HT-29 (cell line): ENCODE measurements around the gene TCFL5. TPM values are rescaled to one million over a fixed set of nuclear protein-coding genes. Genes with fewer than 3 reads are reported as not detected.

ENCODE experiments used
- DNase-seq: peaks from one replicate; pipeline ENCODE4 v3.0.0-alpha.2; 2015; ENCODE audit warnings: low spot score
- total RNA-seq: library from RNA; depleted of rRNA; stranded (reverse); fragments of >200 nt; shearing (Covaris generic); gene quantifications from 2 replicates; pipeline ENCODE4 v1.2.3, GENCODE V29; 2014

Gene TCFL5
- total RNA-seq, 1 experiment from 2014 or later, result 16.1 TPM

DNA sequence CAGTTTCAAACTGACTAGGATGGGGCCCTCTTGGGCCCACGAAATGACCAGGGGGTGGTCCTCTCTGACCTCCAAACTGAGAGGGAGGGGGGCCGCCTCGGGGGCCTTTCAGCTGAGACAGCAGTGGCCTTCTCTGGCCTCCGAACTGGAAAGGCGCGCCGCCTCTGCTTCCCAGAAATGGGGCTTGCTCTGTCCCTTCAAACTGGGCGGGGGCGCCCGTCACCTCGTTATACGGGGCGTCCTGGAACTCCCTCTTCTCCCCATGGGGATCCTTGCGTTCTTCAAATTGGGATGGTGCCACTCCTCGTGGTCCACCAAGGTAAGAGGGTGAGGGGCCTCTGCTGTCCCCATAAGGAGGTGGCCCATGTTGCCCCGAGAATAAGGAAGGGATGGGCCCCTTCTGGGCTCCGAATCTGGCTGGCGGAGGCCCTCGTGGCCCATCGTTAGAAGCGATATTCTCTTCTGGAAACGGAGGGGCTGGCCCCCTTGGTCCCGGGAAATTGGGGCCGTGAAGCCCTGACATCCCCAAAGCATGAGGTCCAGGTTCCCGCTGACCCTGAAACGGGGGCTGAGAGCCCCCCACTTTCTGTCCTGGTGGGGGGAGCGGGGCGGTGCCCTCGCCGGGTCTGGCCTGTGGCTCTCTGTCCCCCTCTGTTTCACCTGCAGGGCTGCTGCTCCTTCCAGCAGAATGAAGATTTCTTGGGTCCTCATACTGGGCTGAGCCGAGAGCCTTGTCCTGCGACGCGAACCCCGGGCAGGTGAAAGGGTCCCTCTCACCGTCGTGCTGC is 18.7 kb upstream of the TCFL5 start:
- no peak for DNase-seq

DNA sequence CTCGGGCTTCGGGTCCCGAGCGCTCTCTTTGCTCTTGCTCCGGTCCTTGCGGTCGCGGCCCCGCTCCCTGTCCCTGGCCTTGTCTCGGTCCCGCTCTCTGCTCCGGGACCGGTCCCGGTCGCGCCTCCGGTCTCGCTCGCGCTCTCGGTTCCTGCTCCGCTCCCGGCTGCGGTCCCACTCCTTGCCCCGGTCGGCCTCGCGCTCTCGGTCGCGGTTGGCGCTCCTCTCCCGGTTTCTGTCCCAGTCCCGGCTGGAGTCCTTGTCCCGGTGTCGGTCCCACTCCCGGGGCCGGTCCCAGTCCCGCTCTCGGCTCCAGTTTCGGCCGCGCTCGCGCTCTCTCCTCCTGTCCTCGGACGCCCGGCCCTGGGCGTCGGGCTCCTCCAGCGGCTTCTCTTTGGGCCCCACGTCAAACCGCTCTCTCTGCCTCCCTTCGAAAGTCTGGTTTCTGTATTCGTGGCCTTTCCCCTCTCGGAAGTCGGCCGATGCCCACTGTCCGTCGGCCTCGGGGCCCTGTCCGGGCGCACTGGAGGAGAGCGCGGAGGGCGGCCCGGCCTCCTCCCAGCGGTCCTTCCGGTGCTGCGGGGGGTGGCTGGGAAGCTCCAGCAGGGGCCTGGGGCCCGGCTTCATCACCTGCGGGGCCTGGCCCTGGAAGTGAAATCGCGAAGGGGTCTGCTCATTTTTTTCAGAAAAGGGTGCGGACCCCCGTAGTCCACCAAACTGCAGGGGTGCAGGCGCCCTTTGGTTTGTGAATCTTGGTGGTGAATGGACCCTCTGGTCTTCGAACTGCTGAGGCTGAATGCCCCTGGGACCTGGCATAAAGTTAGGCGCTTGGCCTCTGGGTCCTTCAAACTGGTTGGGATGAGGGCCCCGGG is 17.9 kb upstream of the TCFL5 start:
- DNase-seq, result no peak

DNA sequence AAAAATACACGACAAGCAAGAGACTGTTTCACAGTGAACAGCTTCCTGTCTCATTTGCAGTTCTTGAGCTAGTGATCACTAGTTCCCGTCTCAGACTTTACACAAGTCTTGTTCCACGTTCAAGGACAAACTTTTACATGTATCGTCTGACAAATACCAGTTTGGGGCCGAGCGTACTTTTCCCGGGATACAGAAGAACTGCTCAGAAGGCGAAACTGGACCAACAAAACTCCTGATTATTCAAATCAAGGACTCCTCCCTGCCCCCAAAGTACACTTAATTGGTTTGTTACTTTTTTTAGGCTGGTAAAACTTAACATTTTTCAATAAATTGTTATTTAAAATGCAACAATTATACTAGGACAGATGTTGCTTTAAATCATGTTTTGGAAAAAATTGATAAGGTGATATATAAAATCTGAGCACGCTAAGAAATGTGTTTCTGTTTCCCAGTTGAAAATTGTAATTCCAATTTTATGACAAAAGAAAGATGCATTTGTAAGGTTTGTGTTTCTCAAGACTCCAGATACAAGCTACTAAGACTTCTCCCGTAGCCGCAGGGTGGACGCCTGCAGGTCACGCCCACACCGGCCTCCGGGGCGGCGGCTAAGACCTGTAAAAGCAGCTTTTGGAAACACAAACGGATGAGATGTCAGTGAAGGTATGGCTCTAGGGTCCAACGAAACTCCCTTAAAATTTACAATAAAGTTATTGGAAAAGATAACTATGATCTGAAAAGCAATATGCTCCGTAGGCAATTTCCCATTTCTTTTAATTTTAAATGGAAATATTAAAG is 16.8 kb upstream of the TCFL5 start:
- no peak for DNase-seq

DNA sequence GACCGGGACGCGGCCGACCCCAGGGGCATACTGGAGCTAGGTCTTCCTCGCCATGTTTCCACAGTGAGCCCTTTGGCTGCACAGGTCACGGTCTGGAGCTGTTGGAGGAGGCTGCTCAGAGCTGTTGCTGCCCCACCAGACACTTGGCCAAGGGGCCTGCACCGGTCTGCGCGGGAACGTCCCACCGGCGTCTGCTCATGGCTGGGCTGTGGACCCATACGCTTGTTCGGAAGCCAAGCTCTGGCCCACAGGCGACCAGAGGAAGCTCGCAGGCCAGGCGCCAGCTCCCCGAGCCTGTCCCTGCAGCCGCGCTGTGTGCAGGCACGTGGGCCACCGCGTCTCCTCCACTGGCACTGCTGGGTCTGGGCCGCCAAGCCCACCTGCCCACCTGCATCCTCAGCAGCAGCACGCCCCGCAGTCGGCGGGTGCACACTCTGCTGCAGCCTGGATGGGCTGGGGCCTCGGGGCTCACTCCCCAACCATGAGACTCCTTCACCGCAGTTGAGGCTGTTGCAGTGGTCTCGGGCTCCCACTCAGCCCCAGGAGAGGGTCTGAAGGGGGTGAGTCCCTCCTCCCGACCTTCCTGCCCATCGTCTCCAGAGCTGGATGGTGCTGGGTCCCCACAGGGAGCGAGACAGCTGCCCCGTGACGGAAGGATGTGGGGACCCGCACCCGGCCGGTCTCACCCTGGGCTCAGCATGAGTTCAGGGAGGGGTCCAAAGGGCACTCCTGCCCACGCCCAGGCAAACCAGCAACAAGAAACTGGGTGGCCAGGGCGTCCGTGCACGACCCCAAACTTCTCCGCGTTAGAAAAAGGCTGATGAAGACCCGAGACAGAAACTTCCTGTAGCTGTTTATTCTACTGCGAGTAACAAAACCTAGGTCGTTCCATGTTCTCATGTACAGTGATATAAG is 15.5 kb upstream of the TCFL5 start:
- no peak for DNase-seq

DNA sequence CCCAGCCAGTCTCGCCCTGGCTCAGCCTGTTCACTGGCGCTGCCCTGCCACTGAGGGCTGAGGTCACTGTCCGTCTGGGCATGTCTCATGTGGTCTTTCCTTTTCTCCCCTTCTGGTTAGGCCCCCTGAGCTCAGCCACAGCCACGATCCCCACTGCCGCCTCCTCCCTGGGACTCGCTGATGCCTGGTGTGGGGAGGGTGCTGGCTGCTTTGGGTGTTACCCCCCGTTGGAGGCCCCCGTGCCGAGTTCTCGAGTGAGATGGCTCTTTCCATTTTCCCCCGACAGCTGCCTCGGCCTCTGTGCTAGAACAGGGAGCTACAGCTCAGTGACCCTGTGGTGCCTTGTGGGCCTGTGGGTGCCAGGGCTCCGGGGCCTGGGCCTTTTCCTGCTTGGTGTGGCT is 14.9 kb upstream of the TCFL5 start:
- DNase-seq, result no peak

DNA sequence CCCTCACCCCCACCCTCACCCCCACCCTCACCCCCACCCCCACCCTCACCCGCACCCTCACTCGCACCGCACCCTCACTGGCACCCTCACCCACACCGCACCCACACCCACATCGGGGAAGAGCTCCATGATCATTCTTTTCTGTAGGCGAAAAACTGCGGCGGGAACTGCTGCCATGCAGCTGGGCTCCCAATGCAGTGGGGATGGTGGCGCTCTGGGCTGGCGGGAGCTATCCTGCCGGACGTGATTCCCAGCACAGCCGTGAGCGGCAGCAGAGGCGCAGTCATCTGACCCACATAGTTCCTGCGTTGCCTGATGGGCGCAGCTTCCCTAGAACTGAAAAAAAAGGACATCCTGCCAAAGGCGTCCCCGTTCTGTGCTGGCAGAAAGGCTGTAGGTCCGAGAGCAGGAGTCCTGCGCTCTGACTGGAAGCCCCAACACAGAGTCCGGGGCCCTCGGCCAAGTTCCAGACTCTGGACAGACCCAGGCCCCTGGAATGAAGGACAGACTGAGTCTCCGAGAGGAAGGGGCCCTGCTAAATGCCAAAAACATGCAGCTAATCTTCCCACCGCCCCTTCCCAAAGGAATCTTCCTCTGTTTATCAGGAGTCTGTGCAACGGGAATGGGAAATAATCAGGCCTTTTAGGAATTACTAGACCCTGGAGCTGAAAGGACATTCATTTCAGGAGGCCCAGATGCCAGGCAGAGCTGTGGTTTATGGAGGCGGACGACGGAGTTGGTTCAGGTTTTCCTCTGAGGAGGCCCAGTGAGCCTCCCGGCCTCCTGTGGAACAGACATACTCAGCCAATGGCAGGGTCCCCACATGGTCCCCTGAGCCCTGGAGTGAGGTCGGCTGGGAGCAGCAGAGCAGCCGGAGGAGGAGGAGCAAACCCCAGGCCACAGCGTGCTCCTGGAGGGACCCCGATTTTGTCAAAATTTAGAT is 14.1 kb upstream of the TCFL5 start:
- peak; percentile 95 for DNase-seq

DNA sequence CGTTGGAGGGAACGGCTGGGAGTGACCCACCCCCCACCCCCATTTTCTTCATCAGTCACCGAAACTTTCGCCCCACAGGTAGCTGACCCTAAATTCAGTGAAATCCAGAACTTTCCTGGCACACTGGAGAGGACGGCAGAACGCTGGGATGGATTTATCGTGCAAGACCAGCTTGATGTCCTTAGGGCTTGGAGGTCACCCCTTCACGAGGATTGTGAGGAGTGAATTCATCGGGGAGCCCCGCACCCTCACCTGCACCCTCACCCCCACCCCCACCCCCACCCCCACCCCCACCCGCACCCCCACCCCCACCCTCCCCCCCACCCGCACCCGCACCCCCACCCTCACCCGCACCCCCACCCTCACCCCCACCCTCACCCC is 13.3 kb upstream of the TCFL5 start:
- DNase-seq, result peak; percentile 22

DNA sequence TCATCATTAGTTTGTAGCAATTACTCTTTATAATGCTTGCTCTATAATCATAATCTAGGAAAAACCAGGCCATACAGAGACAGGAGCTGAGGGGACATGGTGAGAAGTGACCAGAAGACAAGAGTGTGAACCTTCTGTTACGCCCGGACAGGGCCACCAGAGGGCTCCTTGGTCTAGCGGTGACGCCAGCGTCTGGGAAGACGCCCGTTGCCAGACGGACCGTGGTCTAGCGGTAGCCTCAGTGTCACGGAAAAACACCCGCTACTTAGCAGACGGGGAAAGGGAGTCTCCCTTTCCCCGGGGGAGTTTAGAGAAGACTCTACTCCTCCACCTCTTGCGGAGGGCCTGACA is 12.0 kb upstream of the TCFL5 start:
- DNase-seq, result peak; percentile 86

DNA sequence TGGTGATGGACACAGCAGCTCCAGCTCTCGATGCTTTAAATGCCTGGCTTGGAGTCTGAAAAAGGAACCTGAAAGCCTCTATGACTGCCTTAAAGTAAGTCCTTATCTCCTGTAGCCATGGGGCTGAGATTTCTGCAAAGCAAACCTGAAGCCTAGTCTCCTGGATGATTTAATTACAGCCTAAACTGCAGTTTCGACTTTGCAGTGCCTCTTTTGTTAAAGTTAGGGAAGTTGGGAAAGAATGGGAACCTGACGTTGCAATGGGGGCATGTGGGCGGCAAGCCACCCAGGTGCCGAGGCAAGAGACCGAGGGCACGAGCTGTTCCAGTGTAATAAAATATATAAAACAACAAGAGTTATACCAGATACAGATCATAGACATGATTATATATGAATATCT is 11.7 kb upstream of the TCFL5 start:
- no peak for DNase-seq

DNA sequence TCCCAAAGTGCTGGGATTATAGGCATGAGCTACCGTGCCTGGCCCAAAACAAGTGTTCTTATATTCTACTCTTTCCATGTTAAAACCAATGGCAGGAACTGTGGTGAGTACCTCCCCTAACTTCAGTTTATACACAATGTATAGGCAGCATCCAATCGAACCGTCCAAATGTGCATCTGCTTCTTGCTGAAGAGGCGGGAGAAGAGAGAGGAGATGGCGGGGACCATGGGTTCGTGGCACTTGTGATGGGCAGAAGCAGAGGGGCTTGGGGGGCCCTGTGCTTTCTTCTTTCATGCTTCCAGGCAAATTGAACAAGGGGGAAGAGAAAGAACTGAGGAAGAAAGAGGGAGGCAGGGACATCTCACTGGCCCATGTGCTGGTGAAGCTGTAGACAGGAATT is 11.2 kb upstream of the TCFL5 start:
- DNase-seq, result no peak

DNA sequence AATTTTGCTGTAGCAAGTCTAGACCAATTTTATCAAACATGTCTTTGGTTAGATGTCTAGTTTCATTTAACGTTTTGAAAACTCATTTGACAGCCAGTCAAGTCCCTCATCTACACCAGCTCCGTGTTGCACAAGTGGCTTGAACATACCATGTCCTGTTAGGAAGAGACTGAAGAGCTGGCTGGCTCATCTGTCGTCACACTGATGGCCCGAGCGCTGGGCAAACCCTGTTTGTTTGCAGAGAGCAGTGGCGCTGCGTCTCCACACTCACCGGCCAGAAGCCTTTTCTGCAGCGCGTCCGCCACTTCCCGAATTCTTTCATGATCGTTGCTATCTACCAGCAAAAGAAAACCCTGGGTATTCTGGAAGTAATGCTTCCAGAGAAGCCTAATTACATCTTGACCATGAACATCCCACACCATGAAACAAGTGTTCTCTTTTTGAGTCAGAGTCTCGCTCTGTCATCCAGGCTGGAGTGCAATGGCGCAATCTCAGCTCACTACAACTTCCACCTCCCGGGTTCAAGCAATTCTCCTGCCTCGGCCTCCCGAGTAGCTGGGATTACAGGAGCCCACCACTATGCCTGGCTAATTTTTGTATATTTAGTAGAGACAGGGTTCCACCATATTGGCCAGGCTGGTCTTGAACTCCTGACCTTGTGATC is 10.7 kb upstream of the TCFL5 start:
- DNase-seq, result no peak

DNA sequence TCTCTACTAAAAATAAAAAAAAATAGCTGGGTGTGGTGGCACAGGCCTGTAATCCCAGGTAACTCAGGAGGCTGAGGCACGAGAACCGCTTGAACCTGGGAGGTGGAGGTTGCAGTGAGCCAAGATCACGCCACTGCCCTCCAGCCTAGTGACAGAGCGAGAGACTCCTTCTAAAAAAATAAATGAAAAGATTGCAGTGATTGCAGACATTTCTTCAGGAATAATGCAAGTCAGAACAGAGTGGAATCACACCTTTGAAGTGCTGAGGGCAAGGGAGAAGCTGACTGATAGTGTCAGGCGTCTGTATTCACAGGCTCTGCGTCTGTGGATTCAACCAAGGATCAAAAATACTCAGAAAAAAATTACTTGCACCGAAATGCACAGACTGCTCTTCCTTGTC is 2.6 kb upstream of the TCFL5 start:
- no peak for DNase-seq

DNA sequence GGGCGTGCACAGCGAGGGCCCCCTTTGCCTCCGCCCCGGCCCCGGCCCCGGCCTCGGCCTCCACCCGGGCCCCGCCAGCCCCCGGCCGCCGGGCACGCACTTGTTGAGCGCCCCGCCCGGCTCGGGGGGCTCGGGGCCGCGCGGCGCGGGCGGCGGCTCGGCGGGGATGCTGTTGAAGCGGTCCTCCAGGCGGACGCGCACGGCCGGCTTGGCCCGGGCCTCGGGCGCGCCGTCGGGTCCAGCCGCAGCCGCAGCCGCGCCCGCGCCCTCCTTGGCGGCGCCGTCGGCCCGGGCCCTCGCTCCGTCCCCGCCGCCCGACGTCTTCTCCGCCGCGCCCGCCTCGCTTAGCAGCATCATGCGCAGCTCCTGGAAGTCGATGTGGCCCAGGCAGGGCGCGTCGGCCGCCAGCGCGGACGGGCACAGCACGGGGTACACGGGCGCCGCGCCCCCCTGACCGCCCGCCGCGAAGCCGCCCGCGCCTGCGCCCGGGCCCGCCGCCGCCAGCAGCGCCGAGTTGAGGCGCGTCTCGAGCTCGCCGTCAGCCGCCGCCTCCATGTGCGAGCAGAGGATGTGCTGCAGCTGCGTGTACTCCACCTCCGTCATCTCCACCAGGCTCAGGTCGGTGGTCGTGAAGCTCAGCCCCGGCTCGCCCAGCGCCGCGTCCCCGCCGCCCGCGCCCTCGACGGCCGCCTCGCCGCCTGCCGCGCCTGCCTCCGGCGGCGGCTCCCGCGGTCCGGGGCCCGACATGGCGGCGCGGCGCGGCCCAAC is 514 bp downstream of the TCFL5 start:
- no peak for DNase-seq

DNA sequence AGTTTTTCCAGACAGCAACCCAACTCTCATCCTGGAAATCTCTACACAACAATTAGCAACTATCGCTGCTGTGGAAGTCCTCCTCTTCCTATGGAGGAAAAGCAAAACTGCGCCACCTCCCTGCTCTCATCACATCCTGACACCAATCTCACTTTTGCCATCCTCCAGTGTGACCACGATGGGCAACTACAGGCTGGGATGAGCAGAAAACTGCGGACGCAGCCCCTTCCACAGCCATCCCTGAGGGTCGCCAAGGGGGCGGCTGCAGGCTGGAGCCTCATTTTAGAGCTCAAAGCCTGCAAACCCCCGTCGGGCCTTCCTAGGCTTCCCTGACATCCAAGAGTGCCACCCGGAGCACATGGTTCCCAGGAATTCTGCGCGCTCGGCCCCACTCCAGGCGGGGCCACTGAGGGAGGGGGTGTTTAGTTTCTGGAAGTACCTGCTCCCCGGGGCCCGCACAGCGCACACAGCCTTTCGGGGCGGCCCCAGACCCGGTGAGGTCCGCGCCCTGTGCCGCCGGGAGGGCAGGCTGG is 1.2 kb downstream of the TCFL5 start:
- DNase-seq, result peak; percentile 70

DNA sequence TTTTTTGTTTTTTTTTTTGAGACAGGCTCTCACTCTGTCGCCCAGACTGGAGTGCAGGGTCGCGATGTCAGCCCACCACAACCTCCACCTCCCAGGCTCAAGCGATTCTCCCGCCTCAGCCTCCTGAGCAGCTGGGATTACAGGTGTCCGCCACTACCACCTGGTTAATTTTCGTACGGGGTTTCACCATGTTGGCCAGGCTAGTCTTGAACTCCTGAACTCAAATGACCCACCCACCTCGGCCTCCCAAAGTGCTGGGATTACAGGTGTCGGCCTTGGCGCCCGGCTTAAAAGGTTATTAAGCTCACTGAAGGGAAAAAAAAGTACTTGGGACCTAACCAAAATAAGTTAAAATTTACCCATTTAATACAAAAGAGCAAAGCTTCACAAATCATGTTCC is 1.9 kb downstream of the TCFL5 start:
- no peak for DNase-seq

DNA sequence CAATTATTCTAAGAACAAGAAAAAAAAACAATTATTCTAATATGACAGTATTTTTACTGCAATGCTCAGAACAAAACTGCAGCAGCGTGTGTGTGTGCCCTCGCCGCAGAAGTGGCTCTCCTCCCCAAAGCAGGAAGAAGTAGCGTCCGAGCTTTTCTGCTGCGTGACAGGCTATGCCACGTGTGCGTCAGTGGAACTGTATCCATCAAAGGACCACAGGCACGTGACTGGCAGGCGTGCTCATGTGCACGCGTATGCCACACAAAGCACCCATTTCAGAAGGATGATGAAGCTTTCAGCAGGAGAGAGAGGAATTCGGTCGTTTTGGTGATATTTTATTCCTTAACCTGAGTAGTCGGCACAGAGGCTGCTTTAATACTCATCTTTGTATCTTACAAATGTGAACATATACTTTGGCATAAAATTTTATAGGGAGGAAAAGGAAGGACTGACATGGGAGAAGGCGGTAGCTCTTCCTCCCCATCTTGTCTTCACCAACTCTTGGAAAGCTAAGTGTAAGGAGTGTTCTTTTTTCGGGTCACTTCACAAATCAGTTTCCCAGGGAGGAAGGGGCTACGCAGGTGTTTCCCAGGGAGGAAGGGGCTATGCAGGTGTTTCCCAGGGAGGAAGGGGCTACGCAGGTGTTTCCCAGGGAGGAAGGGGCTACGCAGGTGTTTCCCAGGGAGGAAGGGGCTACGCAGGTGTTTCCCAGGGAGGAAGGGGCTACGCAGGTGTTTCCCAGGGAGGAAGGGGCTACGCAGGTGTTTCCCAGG is 3.4 kb downstream of the TCFL5 start:
- DNase-seq, result no peak

DNA sequence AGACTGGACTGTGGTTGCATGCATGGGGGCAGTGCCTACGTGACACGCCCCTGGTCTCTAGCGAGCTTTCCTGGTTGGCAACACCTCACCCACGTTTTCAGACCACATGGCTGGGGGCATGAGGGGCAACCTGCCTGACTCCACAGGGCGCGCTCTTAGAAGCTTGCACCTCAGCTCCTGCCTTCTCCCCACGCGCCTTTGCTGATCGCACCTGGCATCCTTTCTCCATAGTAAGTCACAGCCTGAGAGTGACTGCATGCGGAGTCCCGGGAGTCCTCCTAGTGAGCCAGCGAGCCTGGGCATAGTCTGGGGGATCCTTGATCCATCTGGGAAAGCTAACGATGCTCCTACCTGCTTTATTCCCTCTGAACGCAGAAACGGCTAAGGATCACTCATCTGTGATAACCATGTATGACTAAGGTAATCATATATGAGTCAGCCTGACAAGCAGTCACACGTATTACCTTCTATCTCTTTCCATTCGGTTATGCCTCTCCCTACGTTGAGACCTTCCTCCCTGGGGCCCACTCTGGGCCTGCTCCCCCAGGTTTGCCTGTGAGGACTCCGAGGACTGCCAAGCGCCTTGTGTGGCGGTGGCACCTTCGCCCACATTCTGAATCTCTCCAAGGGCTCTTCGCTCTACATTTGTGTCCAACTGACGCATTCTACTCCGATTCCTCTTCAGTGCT is 4.5 kb downstream of the TCFL5 start:
- DNase-seq, result no peak
